Trophoblast cell (in vitro differentiated cells and primary cell): Measurements from ENCODE around the gene SPZ1.

Experiments
- DNase-seq, 2 donors: peaks; one replicate each; pipeline ENCODE4 v3.0.0-alpha.2; 2016
- H2AFZ ChIP-seq: 2 replicates; pipeline ENCODE4 v1.6.1; 2013; ENCODE audit warnings: low read length, moderate library complexity, mild to moderate bottlenecking; ENCODE audit not compliant: insufficient read depth, poor library complexity
- H2AK5ac ChIP-seq: 2 replicates; pipeline ENCODE4 v1.6.1; 2013; ENCODE audit warnings: mild to moderate bottlenecking, low read length
- H2BK120ac ChIP-seq: 2 replicates; pipeline ENCODE4 v1.6.1; 2013; ENCODE audit warnings: low read length, mild to moderate bottlenecking, moderate library complexity; ENCODE audit not compliant: insufficient read depth, poor library complexity
- H2BK12ac ChIP-seq: 2 replicates; pipeline ENCODE4 v1.6.1; 2013; ENCODE audit warnings: mild to moderate bottlenecking, low read length, moderate library complexity
- H2BK5ac ChIP-seq: 2 replicates; pipeline ENCODE4 v1.6.1; 2013; ENCODE audit warnings: low read length, low read depth, moderate library complexity, mild to moderate bottlenecking; ENCODE audit not compliant: poor library complexity
- H3K14ac ChIP-seq: 2 replicates; pipeline ENCODE4 v1.6.1; 2013; ENCODE audit warnings: mild to moderate bottlenecking, low read length
- H3K18ac ChIP-seq: 2 replicates; pipeline ENCODE4 v1.6.1; 2013; ENCODE audit warnings: mild to moderate bottlenecking, low read length
- H3K23ac ChIP-seq: 2 replicates; pipeline ENCODE4 v1.6.1; 2013; ENCODE audit warnings: low read length
- H3K27ac ChIP-seq: 2 replicates; pipeline ENCODE4 v1.5.1; 2013; ENCODE audit warnings: low read depth, mild to moderate bottlenecking, inconsistent platforms, low read length, moderate library complexity
- H3K27me3 ChIP-seq: 2 replicates; pipeline ENCODE4 v1.6.1; 2013; ENCODE audit warnings: inconsistent platforms, mild to moderate bottlenecking, low read length, moderate library complexity; ENCODE audit not compliant: insufficient read depth
- H3K36me3 ChIP-seq, 2 experiments: 1 replicate in 1 of 2; 2 replicates in 1 of 2; pipeline ENCODE4 v1.6.1; 2013; ENCODE audit warnings: low read length in 2 of 2, mild to moderate bottlenecking in 2 of 2, moderate library complexity in 1 of 2; ENCODE audit not compliant: insufficient read depth in 2 of 2, control insufficient read depth in 1 of 2
- H3K4ac ChIP-seq: 2 replicates; pipeline ENCODE4 v1.6.1; 2013; ENCODE audit warnings: low read depth, mild to moderate bottlenecking, low read length, moderate library complexity
- H3K4me1 ChIP-seq, 2 experiments: 1 replicate in 1 of 2; 2 replicates in 1 of 2; pipeline ENCODE4 v1.6.1; 2013; ENCODE audit warnings: low read length in 2 of 2, mild to moderate bottlenecking in 2 of 2, moderate library complexity in 1 of 2; ENCODE audit not compliant: insufficient read depth in 2 of 2, control insufficient read depth in 1 of 2
- H3K4me2 ChIP-seq: 2 replicates; pipeline ENCODE4 v1.6.1; 2013; ENCODE audit warnings: inconsistent platforms, mild to moderate bottlenecking, low read length, moderate library complexity
- H3K4me3 ChIP-seq: 2 replicates; pipeline ENCODE4 v1.5.1; 2013; ENCODE audit warnings: mild to moderate bottlenecking, low read depth, low read length, inconsistent platforms
- H3K79me1 ChIP-seq: one replicate; pipeline ENCODE4 v1.6.1; 2013; ENCODE audit warnings: low read length
- H3K79me2 ChIP-seq: 2 replicates; pipeline ENCODE4 v1.6.1; 2013; ENCODE audit warnings: low read length, mild to moderate bottlenecking; ENCODE audit not compliant: control insufficient read depth, insufficient read depth, poor library complexity
- H3K9ac ChIP-seq: 2 replicates; pipeline ENCODE4 v1.6.1; 2013; ENCODE audit warnings: mild to moderate bottlenecking, low read length
- H3K9me3 ChIP-seq: 2 replicates; pipeline ENCODE4 v1.6.1; 2013; ENCODE audit warnings: low read depth, mild to moderate bottlenecking, control low read depth, inconsistent platforms, low read length; ENCODE audit not compliant: insufficient read depth
- H4K12ac ChIP-seq: 2 replicates; pipeline ENCODE4 v1.6.1; 2013; ENCODE audit warnings: low read depth, mild to moderate bottlenecking, low read length, moderate library complexity
- H4K8ac ChIP-seq: 2 replicates; pipeline ENCODE4 v1.6.1; 2013; ENCODE audit warnings: low read depth, mild to moderate bottlenecking, low read length, moderate library complexity
- H4K91ac ChIP-seq: one replicate; pipeline ENCODE4 v1.6.1; 2013; ENCODE audit warnings: low read depth, mild to moderate bottlenecking, low read length, moderate library complexity
- WGBS: extraction: QIAGEN DNeasy Blood & Tissue Kit; methylation state at CpG from one replicate; pipeline ENCODE4 v1.1.7; 2013; ENCODE audit warnings: missing lambda C conversion rate; ENCODE audit not compliant: insufficient read length, insufficient coverage; ENCODE audit errors: extremely low coverage; 5-methylcytosine and 5-hydroxymethylcytosine counted together

SPZ1 gene

DNA sequence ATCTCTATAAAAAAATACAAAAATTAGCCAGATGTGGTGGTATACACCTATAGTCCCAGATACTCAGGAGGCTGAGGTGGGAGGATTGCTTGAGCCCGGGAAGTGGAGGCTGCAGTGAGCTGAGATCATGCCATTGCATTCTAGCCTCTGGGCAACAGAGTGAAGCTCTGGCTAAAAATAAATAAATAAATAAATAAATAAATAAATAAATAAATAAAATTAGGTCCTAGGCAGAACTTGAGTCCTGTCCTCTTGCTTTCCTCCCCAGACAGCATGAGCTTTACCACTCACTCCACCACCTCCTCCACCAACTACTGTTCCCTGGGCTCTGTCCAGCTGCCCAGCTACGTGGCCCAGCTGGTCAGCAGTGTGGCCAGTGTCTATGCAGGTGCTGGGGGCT, 31.6 kb upstream of the SPZ1 start:
- no peak overlapping the region for H2AK5ac ChIP-seq
- H3K18ac ChIP-seq, result no peak overlapping the region
- H2AFZ ChIP-seq, result no peak overlapping the region
- no peaks in the 10 kb centered on the region for H3K9me3 ChIP-seq
- H3K4me2 ChIP-seq, result no peak overlapping the region
- H2BK5ac ChIP-seq, result no peak overlapping the region
- H4K91ac ChIP-seq, result no peak overlapping the region
- H3K4ac ChIP-seq, result no peak overlapping the region
- no peaks in the 10 kb centered on the region for H3K4me1 ChIP-seq
- no peak overlapping the region for H3K14ac ChIP-seq
- no peak overlapping the region for H3K9ac ChIP-seq
- H3K4me3 ChIP-seq, result no peak overlapping the region
- no peak overlapping the region for H4K8ac ChIP-seq
- H2BK120ac ChIP-seq, result no peak overlapping the region
- H3K79me1 ChIP-seq, result no peaks in the 10 kb centered on the region
- no peak overlapping the region for H4K12ac ChIP-seq
- no CpG with 5 or more reads among the region's 2 CpGs for WGBS
- no peaks in the 10 kb centered on the region for H3K79me2 ChIP-seq
- no peaks in the 10 kb centered on the region for H3K27me3 ChIP-seq
- no peak for DNase-seq
- H3K23ac ChIP-seq, result no peak overlapping the region
- no peak overlapping the region for H2BK12ac ChIP-seq
- H3K27ac ChIP-seq, result no peak overlapping the region
- no peaks in the 10 kb centered on the region for H3K36me3 ChIP-seq

DNA sequence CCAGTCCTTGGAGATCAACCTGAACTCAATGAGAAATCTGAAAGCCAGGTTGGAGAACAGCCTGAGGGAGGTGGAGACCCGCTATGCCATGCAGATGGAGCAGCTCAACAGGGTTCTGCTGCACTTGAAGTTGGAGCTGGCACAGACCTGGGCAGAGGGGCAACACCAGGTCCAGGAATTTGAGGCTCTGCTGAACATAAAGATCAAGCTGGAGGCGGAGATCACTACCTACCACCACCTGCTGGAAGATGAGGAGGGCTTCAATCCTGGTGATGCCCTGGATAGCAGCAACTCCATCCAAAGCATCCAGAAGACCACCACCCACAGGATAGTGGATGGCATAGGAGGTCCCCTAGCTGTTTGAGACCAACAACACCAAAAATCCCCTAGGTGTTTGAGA, 30.5 kb upstream of the SPZ1 start:
- Histone ChIP-seq H3K4me2 (no peak overlapping the region), H3K18ac (no peak overlapping the region), H2BK5ac (no peak overlapping the region)

DNA sequence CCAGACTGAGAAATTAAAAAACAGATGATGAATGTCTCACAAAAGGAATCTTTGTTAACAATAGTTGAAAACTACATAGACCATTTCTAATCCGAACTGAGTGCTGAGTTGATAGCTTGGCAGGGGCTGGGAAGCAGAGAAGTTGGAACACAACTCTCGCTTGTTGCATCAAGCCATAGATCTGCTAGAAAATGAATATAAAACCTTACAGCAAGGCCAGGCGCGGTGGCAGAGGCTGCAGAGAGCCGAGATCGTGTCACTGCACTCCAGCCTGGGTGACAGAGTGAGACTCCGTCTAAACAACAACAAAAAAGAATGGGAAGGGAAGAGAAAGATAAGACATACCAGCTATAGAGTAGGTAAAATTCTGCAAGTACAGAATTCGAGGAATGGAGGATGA, 28.0 kb upstream of the SPZ1 start:
- Histone ChIP-seq H3K27me3 (no peaks in the 10 kb centered on the region), H3K14ac (no peak overlapping the region), H3K23ac (no peak overlapping the region), H3K4me2 (no peak overlapping the region), H2AFZ (no peak overlapping the region), H3K27ac (no peak overlapping the region), H3K4ac (no peak overlapping the region), H2BK120ac (no peak overlapping the region), H3K79me2 (no peaks in the 10 kb centered on the region), H3K36me3 (no peaks in the 10 kb centered on the region), H3K4me3 (no peak overlapping the region), H3K9ac (no peak overlapping the region), H4K91ac (no peak overlapping the region), H2AK5ac (no peak overlapping the region), H3K79me1 (no peaks in the 10 kb centered on the region), H2BK12ac (no peak overlapping the region), H4K8ac (no peak overlapping the region), H2BK5ac (no peak overlapping the region), H3K18ac (no peak overlapping the region), H3K4me1 (no peaks in the 10 kb centered on the region), H3K9me3 (no peaks in the 10 kb centered on the region), H4K12ac (no peak overlapping the region)
- peak in 1 of 2 donors; percentile 29 for DNase-seq
- WGBS, result no CpG with 5 or more reads among the region's 8 CpGs

More for the DNA sequence above, 30.5 kb upstream of the SPZ1 start:
- no peak for DNase-seq
- H2AFZ ChIP-seq, result no peak overlapping the region
- H3K79me1 ChIP-seq, result no peaks in the 10 kb centered on the region
- no peak overlapping the region for H3K14ac ChIP-seq
- no peak overlapping the region for H2AK5ac ChIP-seq
- H2BK120ac ChIP-seq, result no peak overlapping the region
- no peak overlapping the region for H3K4ac ChIP-seq
- no peak overlapping the region for H4K91ac ChIP-seq
- no peak overlapping the region for H4K8ac ChIP-seq
- H3K4me1 ChIP-seq, result no peaks in the 10 kb centered on the region
- no peaks in the 10 kb centered on the region for H3K79me2 ChIP-seq
- H3K27ac ChIP-seq, result no peak overlapping the region
- WGBS, result no CpG with 5 or more reads among the region's 2 CpGs
- no peaks in the 10 kb centered on the region for H3K36me3 ChIP-seq
- H3K9me3 ChIP-seq, result no peaks in the 10 kb centered on the region
- no peak overlapping the region for H3K9ac ChIP-seq
- H2BK12ac ChIP-seq, result no peak overlapping the region
- no peak overlapping the region for H3K4me3 ChIP-seq
- no peak overlapping the region for H3K23ac ChIP-seq
- H3K27me3 ChIP-seq, result no peaks in the 10 kb centered on the region
- no peak overlapping the region for H4K12ac ChIP-seq

DNA sequence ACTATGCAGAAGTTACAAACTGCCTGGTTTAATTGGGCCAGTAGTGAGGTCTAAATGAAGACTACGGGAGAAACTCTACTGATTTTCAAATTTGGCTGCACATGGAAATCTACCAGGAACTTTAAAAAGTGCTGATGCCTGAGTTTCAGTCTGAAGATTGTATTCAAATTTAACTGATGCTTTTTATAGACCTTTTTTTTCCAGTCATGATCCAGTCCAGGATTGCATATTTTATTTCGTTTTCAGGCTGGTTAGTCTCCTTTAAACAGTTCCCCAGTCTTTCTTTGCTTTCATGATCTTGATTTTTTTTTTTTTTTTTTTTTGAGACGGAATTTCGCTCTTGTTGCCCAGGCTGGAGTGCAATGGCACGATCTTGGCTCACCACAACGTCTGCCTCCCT, 23.7 kb upstream of the SPZ1 start:
- H3K23ac ChIP-seq, result no peak overlapping the region
- no peak overlapping the region for H3K18ac ChIP-seq
- H3K4ac ChIP-seq, result no peak overlapping the region
- no peak overlapping the region for H2BK12ac ChIP-seq
- no peak for DNase-seq
- H3K4me3 ChIP-seq, result no peak overlapping the region
- no peak overlapping the region for H3K9ac ChIP-seq
- H3K27me3 ChIP-seq, result no peaks in the 10 kb centered on the region
- WGBS, result no CpG with 5 or more reads among the region's 6 CpGs
- H4K8ac ChIP-seq, result no peak overlapping the region
- no peak overlapping the region for H3K14ac ChIP-seq
- no peaks in the 10 kb centered on the region for H3K79me2 ChIP-seq
- no peaks in the 10 kb centered on the region for H3K4me1 ChIP-seq
- H3K36me3 ChIP-seq, result no peaks in the 10 kb centered on the region
- peaks cover 8% of the 10 kb centered on the region for H3K9me3 ChIP-seq
- no peak overlapping the region for H4K12ac ChIP-seq
- H3K27ac ChIP-seq, result no peak overlapping the region
- H4K91ac ChIP-seq, result no peak overlapping the region
- H2BK5ac ChIP-seq, result no peak overlapping the region
- H2AK5ac ChIP-seq, result no peak overlapping the region
- no peak overlapping the region for H2BK120ac ChIP-seq
- H3K4me2 ChIP-seq, result no peak overlapping the region
- H3K79me1 ChIP-seq, result no peaks in the 10 kb centered on the region
- H2AFZ ChIP-seq, result no peak overlapping the region
